Esophagus muscularis mucosa (tissue), 4 donors: ENCODE data around the gene ARAP3. TPM values are rescaled to one million over a fixed set of nuclear protein-coding genes. Genes with fewer than 3 reads are reported as not detected.
"Not testable (repeated sequence)": the region's sequence is repeated elsewhere in the genome, so short reads cannot be mapped to it uniquely, and the experiment has no call there.

Source experiments
- DNase-seq: peaks from one replicate; pipeline ENCODE4 v3.0.0-alpha.2; 2017; ENCODE audit errors: extremely low spot score
- H3K27ac ChIP-seq, 4 donors: fragments of 200-600 bp; sonication (generic); replicated peaks in 1 of 4; 1 replicate in 3 of 4; 2 replicates in 1 of 4; pipeline ENCODE4 v1.5.1; 2016 to 2019; ENCODE audit warnings: mild to moderate bottlenecking in 1 of 4
- H3K27me3 ChIP-seq, 4 donors: fragments of 200-600 bp; sonication (generic); one replicate each; pipeline versions ENCODE4 v1.5.1 to v1.6.0; 2016 to 2019
- H3K36me3 ChIP-seq, 4 donors: fragments of 200-600 bp; sonication (generic); one replicate each; pipeline ENCODE4 v1.5.1; 2016 to 2019
- H3K4me1 ChIP-seq, 4 donors: fragments of 200-600 bp; sonication (generic); one replicate each; pipeline ENCODE4 v1.5.1; 2016 to 2019
- H3K4me3 ChIP-seq, 4 donors: fragments of 200-600 bp; sonication (generic); 1 replicate in 2 of 4; 2 replicates in 2 of 4; pipeline ENCODE4 v1.5.1; 2016 to 2019; ENCODE audit warnings: mild to moderate bottlenecking in 4 of 4, moderate library complexity in 1 of 4
- H3K9me3 ChIP-seq, 4 donors: fragments of 200-600 bp; sonication (generic); 1 replicate in 3 of 4; 2 replicates in 1 of 4; pipeline ENCODE4 v1.5.1; 2016 to 2019
- EP300 ChIP-seq: sonication (generic); formaldehyde crosslinking; IDR thresholded peaks from one replicate; pipeline ENCODE4 v1.6.1; 2017; ENCODE audit warnings: antibody characterized with exemption
- POLR2A ChIP-seq: fragments of 450-650 bp; IDR thresholded peaks from one replicate; pipeline ENCODE4 v1.6.1; 2017; ENCODE audit warnings: antibody characterized with exemption, moderate library complexity, mild to moderate bottlenecking, low read depth
- POLR2AphosphoS5 ChIP-seq, 2 donors: sonication (generic); formaldehyde crosslinking; IDR thresholded peaks; one replicate each; pipeline ENCODE4 v1.6.1; 2017; ENCODE audit warnings: antibody characterized with exemption in 2 of 2
- WGBS: methylation state at CpG from one replicate; pipeline ENCODE4 v1.1.5; 2018; 5-methylcytosine and 5-hydroxymethylcytosine counted together
- intact Hi-C: fragments of 100-400 bp; cut with DNase I; formaldehyde crosslinking; loops from one replicate; pipeline ENCODE4 v1.15.1; 2023
- total RNA-seq, 4 donors: library from RNA; depleted of rRNA; stranded (reverse); fragments of >200 nt; gene quantifications; one replicate each; pipeline versions ENCODE4 v1.1.0 to v1.2.1, GENCODE V29; 2016
- TF ChIP-seq, protein P1 (sequence below), 3 experiments: fragments of 200-600 bp in 2 of 3; fragments of 450-650 bp in 1 of 3; sonication (generic) in 2 of 3; IDR thresholded peaks; one replicate each; pipeline ENCODE4 v1.5.1; 2017 to 2019; ENCODE audit warnings: antibody characterized with exemption in 3 of 3, mild to moderate bottlenecking in 2 of 3, moderate library complexity in 1 of 3

The ARAP3 gene
- total RNA-seq, 4 donors from 2014 or later = 4.1 to 9.2 (median 7.6) TPM

GRCh38 chr5:141617128-141617527 is 64.9 kb downstream of the ARAP3 start:
- H3K9me3 ChIP-seq = no peaks in the 10 kb centered on the region
- intact Hi-C loops = no loop called here
- H3K4me1 ChIP-seq = peaks cover 27 to 36% (median 31%) of the 10 kb centered on the region in 4 donors
- DNase-seq = no peak
- peak overlapping the region; percentile 83 to 93 (median 91) for H3K27ac ChIP-seq
- TF ChIP-seq, protein P1, sequence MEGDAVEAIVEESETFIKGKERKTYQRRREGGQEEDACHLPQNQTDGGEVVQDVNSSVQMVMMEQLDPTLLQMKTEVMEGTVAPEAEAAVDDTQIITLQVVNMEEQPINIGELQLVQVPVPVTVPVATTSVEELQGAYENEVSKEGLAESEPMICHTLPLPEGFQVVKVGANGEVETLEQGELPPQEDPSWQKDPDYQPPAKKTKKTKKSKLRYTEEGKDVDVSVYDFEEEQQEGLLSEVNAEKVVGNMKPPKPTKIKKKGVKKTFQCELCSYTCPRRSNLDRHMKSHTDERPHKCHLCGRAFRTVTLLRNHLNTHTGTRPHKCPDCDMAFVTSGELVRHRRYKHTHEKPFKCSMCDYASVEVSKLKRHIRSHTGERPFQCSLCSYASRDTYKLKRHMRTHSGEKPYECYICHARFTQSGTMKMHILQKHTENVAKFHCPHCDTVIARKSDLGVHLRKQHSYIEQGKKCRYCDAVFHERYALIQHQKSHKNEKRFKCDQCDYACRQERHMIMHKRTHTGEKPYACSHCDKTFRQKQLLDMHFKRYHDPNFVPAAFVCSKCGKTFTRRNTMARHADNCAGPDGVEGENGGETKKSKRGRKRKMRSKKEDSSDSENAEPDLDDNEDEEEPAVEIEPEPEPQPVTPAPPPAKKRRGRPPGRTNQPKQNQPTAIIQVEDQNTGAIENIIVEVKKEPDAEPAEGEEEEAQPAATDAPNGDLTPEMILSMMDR (IDR thresholded peaks at IDR 0.05) = no peak
- no peak for TF ChIP-seq POLR2A
- TF ChIP-seq EP300 = no peak
- TF ChIP-seq POLR2AphosphoS5 (IDR thresholded peaks at IDR 0.05) = no peak
- peak overlapping the region in 3 of 4 donors; percentile 84 to 93 (median 91) for H3K4me3 ChIP-seq
- H3K36me3 ChIP-seq = peaks cover 10 to 21% (median 17%) of the 10 kb centered on the region in 4 donors
- 50% methylated on average over 2 of the region's 2 CpGs for WGBS
- H3K27me3 ChIP-seq = no peaks in the 10 kb centered on the region

GRCh38 chr5:141615991-141616720 is 65.9 kb downstream of the ARAP3 start:
- H3K4me1 ChIP-seq = peaks cover 27 to 36% (median 31%) of the 10 kb centered on the region in 4 donors
- H3K4me3 ChIP-seq = no peak overlapping the region
- no peaks in the 10 kb centered on the region for H3K27me3 ChIP-seq
- intact Hi-C loops = no loop called here
- WGBS = 64% methylated on average over 9 of the region's 9 CpGs
- H3K9me3 ChIP-seq = no peaks in the 10 kb centered on the region
- no peak for TF ChIP-seq POLR2AphosphoS5 (IDR thresholded peaks at IDR 0.05)
- TF ChIP-seq, protein P1 (IDR thresholded peaks at IDR 0.05) = no peak
- TF ChIP-seq POLR2A = no peak
- TF ChIP-seq EP300 = no peak
- H3K36me3 ChIP-seq = peaks cover 5 to 11% (median 7%) of the 10 kb centered on the region in 4 donors
- H3K27ac ChIP-seq = no peak overlapping the region
- no peak for DNase-seq

- no peaks in the 10 kb centered on the region for H3K36me3 ChIP-seq
- intact Hi-C loops = no loop called here
- H3K27ac ChIP-seq = no peak overlapping the region
- H3K27me3 ChIP-seq = no peaks in the 10 kb centered on the region
- no peak for TF ChIP-seq EP300
- TF ChIP-seq, protein P1 (IDR thresholded peaks at IDR 0.05) = no peak
- no peak for TF ChIP-seq POLR2A
- TF ChIP-seq POLR2AphosphoS5 (IDR thresholded peaks at IDR 0.05) = no peak
- peaks cover 24 to 27% (median 26%) of the 10 kb centered on the region in 4 donors for H3K4me1 ChIP-seq
- H3K9me3 ChIP-seq = no peaks in the 10 kb centered on the region
- H3K4me3 ChIP-seq = no peak overlapping the region
- DNase-seq = no peak
These were observed 68.7 kb downstream of the ARAP3 start for GRCh38 chr5:141613344-141613743.

GRCh38 chr5:141611289-141611688 is 70.7 kb downstream of the ARAP3 start:
- intact Hi-C loops = no loop called here
- Histone ChIP-seq H3K9me3 (no peaks in the 10 kb centered on the region), H3K36me3 (no peaks in the 10 kb centered on the region), H3K4me3 (no peak overlapping the region), H3K27ac (no peak overlapping the region), H3K27me3 (no peaks in the 10 kb centered on the region), H3K4me1 (peaks cover 7 to 18% (median 9%) of the 10 kb centered on the region in 4 donors)
- no peak for DNase-seq
- 87% methylated on average over 3 of the region's 3 CpGs for WGBS
- TF ChIP-seq POLR2AphosphoS5 (IDR thresholded peaks at IDR 0.05) = no peak
- TF ChIP-seq EP300 = no peak
- TF ChIP-seq, protein P1 (IDR thresholded peaks at IDR 0.05) = no peak
- no peak for TF ChIP-seq POLR2A

DNA sequence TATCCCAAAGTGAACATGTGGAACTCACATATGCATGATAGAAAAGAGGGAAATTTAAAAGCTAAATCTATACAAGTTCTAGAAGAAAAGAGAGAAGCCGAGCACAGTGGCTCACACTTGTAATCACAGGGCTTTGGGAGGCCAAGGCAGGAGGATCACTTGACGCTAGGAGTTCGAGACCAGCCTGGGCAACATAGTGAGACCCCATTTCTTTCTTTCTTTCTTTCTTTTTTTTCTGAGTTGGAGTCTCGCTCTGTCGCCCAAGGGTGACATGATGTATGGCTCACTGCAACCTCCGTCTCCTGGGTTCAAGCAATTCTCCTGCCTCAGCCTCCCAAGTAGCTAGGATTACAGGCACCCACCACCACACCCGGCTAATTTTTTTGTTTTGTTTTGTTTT is 72.1 kb downstream of the ARAP3 start:
- H3K4me1 ChIP-seq = peaks cover 0 to 21% (median 13%) of the 10 kb centered on the region in 4 donors
- DNase-seq, H3K27ac ChIP-seq, H3K9me3 ChIP-seq, H3K36me3 ChIP-seq, H3K27me3 ChIP-seq, intact Hi-C loops, H3K4me3 ChIP-seq: not testable (repeated sequence)
- WGBS = 97% methylated on average over 7 of the region's 7 CpGs
